GM19328 (cell line): ENCODE data around the gene ATP1A2.

Experiments
- ATAC-seq: cut with Tn5 transposase; IDR thresholded peaks from one replicate; pipeline ENCODE4 v1.9.1; 2021; ENCODE audit warnings: mild to moderate bottlenecking, moderate library complexity; ENCODE audit not compliant: unreplicated experiment

Gene ATP1A2

GRCh38 chr1:160115545-160116282, at the start of gene ATP1A2:
Gene ATP1A2, plus strand, starts transcription at chr1:160115759. Its CDS starts 103 bp downstream, at chr1:160115862.
- ATAC-seq: no peak

GRCh38 chr1:160066829-160067745, 48.5 kb upstream of the ATP1A2 start:
- ATAC-seq: no peak

GRCh38 chr1:160068225-160068624, 47.3 kb upstream of the ATP1A2 start:
- no peak for ATAC-seq

- no peak for ATAC-seq
These were observed 45.9 kb upstream of the ATP1A2 start, which contains the start of gene KCNJ10 for GRCh38 chr1:160069460-160070231. Gene KCNJ10, minus strand, starts transcription at chr1:160070160. Its CDS starts 27,628 bp downstream, at chr1:160042532.

GRCh38 chr1:160070243-160071163, 45.1 kb upstream of the ATP1A2 start:
- ATAC-seq: no peak

GRCh38 chr1:160071289-160071688, 44.3 kb upstream of the ATP1A2 start:
- no peak for ATAC-seq

GRCh38 chr1:160074865-160075264, 40.7 kb upstream of the ATP1A2 start:
- no peak for ATAC-seq

GRCh38 chr1:160075836-160076235, 39.7 kb upstream of the ATP1A2 start:
- no peak for ATAC-seq

- ATAC-seq: no peak
These were observed 39.3 kb upstream of the ATP1A2 start for GRCh38 chr1:160076295-160076694.

- no peak for ATAC-seq
These were observed 38.1 kb upstream of the ATP1A2 start for GRCh38 chr1:160077486-160077885.

- ATAC-seq: no peak
These were observed 36.9 kb upstream of the ATP1A2 start for GRCh38 chr1:160078512-160079195.

- no peak for ATAC-seq
These were observed 36.1 kb upstream of the ATP1A2 start for GRCh38 chr1:160079448-160079847.

- ATAC-seq: no peak
These were observed 35.0 kb upstream of the ATP1A2 start for GRCh38 chr1:160080381-160081100.

GRCh38 chr1:160081261-160081936, 34.2 kb upstream of the ATP1A2 start, which contains the start of gene KCNJ9:
Gene KCNJ9, plus strand, starts transcription at chr1:160081538. Its CDS starts 2,493 bp downstream, at chr1:160084031.
- ATAC-seq: no peak

GRCh38 chr1:160082487-160082886, 33.1 kb upstream of the ATP1A2 start:
- ATAC-seq: no peak

GRCh38 chr1:160082926-160083325, 32.6 kb upstream of the ATP1A2 start:
- no peak for ATAC-seq

GRCh38 chr1:160083968-160084770, 31.4 kb upstream of the ATP1A2 start:
- no peak for ATAC-seq
